ENCODE results near the gene SLC9A9.

Gene SLC9A9

GRCh38 chr3:143648218-143648617 lies 200.1 kb downstream of the SLC9A9 start:
- no peak for DNase-seq (ENCODE audit: low spot score)

DNA sequence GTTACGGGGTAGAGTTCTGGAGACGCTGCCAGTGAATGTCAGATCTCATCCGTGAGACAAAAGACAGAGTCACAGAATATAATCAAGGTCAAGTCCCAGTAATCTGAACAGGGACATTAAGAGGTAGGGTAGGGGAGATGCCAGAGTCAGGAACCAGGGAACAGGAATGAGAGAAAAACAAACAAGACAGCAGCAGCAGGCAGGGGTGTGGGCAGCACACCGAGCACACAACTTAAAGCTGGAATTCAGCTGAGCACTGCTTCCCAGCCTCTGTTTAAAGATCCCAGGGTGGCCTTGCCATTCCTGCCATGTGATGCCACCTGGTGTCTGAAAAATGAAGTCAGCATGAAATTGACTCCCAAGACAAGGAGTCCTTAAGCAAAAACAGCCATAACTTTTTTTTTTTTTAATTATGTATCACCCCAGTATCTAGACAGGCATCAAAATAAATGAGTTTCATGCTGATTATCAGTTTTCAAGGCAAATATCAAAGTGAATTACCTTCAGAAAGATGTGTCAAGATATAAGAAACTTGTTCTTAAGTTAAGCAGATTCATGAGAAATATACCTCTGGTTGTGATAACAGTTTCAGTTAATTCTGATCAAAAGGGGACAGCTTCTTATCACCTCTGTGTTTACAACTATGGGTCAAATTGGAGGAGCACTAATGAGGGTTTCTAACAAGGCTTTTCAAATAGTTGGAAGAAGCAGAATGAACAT lies 203.7 kb downstream of the SLC9A9 start:
- peak; percentile 21 for DNase-seq (ENCODE audit: low spot score)

DNA sequence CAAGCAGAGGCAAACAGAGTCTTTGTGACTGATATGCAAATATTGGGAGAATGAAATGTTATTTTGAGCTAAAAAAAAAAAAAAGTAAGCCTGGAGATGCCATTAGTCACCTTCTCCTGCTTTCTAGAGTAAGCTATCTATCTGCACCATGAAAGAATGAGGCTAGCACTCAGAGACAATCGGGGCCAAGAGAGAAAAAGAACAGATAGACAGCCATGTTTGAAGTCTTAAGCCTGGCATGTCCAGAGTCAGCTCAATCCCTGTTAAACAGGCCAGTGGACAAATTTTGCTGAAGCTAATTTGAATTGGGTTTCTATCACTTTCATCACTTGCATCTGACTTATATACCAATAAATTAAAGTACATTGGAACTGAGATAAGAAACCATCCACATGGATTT lies 204.4 kb downstream of the SLC9A9 start:
- DNase-seq (ENCODE audit: low spot score): no peak

DNA sequence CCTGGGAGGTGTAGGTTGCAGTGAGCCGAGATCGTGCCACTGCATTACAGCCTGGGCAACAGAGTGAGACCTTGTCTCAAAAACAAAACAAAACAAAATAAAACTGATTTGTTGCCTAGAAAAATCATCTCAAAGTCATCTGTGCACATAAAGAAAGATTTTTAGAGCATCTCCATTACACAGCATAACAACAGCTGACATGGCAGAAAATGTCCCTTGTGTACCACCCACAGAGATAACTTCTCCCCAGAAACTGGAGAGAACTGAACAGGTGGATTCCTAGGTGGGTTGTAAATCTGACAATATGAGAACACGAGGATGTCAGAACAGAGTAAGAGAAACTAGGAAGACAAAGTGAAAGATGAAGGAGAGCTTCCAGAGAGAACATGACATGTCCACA lies 207.5 kb downstream of the SLC9A9 start:
- no peak for DNase-seq (ENCODE audit: low spot score)

DNA sequence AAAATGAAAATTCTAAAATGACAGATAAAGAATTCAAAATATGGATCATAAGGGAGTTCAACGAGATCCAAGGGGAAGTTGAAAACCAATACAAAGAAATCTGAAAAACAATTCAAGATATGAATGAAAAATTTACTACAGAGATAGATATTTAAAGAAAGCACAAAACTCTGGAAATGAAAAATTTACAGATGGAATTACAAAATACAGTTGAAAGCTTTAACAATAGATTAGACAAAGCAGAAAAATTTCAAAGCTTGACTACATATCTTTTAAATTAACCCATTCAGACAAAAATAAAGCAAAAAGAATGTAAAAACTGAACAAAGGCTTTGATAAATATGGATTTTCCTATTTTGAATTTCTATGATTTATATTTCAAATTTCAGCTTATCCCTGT lies 211.1 kb downstream of the SLC9A9 start:
- DNase-seq (ENCODE audit: low spot score): no peak

GRCh38 chr3:143634991-143635390 lies 213.3 kb downstream of the SLC9A9 start:
- no peak for DNase-seq (ENCODE audit: low spot score)

DNA sequence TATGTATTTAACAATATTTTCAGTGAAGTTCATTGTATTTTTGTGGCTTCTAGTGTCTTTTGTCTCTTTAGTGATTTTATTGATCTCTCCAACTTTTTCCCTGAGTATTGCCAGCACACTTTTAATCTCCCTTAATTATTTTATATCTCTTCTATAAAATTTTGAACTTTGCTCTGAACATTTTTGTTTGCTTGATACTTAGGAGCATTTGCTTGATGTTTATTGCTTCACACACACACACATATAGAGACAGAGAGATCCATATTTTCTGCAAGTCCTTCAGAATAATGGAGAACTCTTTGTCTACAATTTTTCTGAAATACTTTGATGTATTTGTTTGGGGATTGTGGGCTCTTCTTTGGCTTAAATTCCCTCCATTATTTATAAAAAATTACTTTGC lies 213.8 kb downstream of the SLC9A9 start:
- DNase-seq (ENCODE audit: low spot score): no peak

DNA sequence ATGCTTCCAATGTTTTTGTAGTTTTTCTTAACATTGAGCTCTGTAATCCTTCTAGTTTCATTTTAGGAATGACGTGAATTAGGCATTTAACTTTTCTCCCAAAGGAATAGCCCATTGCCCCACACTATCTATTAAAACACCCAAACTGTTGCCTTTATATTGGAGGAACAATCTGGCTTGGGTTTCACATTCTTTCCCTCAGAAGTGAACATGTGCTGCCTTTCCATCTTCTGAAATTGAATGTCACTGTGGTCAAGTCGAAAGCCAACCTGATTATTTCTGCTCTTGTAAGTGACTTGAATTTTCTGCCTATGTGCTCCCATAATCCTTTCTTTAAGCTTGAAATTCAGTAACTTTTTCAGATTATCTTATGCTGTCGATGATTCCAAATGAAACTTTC lies 214.5 kb downstream of the SLC9A9 start:
- no peak for DNase-seq (ENCODE audit: low spot score)

GRCh38 chr3:143629726-143630125 lies 218.5 kb downstream of the SLC9A9 start:
- no peak for DNase-seq (ENCODE audit: low spot score)

- no peak for DNase-seq (ENCODE audit: low spot score)
These were observed 219.3 kb downstream of the SLC9A9 start for GRCh38 chr3:143628971-143629370.

- no peak for DNase-seq (ENCODE audit: low spot score)
These were observed 220.9 kb downstream of the SLC9A9 start for GRCh38 chr3:143627336-143627735.

GRCh38 chr3:143619231-143619630 lies 229.0 kb downstream of the SLC9A9 start:
- no peak for DNase-seq (ENCODE audit: low spot score)

DNA sequence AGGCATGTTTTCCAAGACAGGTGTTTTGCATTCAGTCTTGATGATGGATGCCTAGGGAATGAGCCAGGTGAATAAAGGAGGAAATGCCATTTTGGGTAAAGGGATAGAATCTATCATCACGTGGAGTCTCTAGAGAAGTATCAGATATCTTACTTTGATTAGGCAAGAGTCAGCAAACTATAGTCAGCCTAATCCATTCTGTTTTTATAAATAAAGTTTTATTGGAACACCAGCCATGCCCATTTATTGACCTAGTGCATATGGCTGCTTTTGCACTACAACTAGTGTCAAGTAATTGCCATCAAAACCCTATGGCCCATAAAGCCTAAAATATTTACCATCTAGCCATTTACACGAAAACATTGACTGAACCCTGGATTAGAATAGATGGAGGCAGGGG lies 231.2 kb downstream of the SLC9A9 start:
- no peak for DNase-seq (ENCODE audit: low spot score)

- no peak for DNase-seq (ENCODE audit: low spot score)
These were observed 235.0 kb downstream of the SLC9A9 start for GRCh38 chr3:143613226-143613625.

DNA sequence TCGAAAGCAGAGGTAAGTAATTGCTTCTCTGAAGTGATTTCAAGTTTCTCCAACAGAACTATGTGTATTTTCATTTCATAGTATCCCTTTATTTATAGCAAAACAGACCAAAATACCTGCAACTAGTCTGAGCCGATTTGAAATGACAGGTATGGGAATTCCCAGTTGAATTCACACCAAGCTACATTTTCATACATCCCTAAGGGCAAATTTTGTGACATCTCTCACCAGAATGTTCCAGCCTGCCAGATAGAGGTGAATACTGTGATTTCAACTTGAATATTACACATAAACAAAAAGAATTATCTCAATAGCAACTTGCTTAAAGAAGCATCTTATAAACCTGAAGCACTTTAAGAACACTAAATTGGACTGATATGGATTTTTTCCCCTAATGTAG lies 235.7 kb downstream of the SLC9A9 start:
- DNase-seq (ENCODE audit: low spot score): no peak

GRCh38 chr3:143608966-143609365 lies 239.3 kb downstream of the SLC9A9 start:
- no peak for DNase-seq (ENCODE audit: low spot score)

DNA sequence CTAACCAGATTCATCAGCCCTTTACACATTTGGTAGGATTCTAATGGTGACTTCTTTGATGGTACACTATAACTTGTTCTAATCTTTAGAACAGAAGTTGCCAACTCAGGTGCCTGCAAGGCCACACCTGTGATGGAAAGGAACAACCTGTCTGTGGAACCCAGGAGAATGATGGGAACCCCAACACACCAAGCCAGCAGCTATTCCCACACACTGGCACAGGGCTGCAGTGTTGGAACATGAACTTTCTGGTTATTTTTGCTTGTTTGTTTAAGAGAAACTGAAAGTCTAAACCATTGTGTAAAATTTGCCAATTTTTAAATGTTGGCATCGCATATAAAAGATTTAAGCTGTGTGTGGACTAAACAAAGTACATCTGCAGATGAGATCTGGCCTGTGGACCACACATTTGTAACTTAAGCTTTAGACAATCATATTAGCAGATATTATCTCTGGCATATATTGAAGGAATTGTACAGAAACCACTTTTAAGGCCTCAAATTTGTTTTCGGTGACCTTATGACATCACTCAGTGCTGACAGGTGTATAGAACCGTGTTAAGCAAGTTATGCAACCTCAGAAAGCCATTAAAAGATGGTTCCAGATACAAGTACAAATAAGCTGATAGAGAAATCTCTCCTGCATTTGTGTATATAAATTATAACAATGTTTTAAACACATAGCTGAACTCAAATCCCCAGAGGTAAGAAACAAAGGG lies 242.9 kb downstream of the SLC9A9 start:
- no peak for DNase-seq (ENCODE audit: low spot score)

- no peak for DNase-seq (ENCODE audit: low spot score)
These were observed 243.7 kb downstream of the SLC9A9 start for GRCh38 chr3:143604402-143605185.

- no peak for DNase-seq (ENCODE audit: low spot score)
These were observed 244.5 kb downstream of the SLC9A9 start for GRCh38 chr3:143603774-143604173.

DNA sequence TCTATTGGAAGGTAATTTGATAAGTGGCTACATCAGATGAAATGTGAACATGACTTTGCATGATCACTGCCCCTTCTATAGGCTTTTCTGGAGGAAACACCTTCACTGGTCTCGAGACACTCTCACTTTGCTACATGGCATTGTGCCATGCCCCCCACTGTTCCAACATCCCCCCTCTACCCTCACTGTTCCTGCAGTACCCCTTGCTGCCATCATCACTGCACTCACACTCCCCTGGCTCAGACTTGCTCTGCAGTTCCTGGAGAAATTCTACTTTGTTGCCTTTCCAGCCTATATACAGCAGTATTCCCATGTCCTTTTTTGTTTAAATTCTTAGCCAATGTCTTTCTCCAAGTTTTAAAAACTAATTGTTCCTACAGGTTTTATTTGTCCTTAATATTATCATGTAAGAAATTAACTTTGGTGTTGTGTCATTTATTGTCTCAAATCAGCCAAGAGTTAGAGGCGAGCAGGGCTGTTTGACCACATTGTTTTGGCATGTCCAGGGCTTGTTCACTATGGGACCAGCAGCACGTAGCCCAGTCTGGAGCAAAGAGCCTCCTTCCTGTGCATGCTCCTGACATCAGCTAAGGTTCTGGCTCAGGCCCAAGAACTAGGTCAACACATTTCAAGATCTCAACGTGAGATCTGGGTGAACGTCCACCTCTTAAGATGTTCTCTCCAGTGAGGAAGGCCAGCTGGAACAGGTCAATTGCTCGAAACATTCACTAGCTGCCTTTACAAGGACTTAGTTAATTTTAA lies 246.4 kb downstream of the SLC9A9 start:
- DNase-seq (ENCODE audit: low spot score): no peak

- DNase-seq (ENCODE audit: low spot score): no peak
These were observed 247.2 kb downstream of the SLC9A9 start for GRCh38 chr3:143600756-143601718.

Data from HuH-7.5 (cell line).